ENCODE data around the gene DVL2. TPM values are rescaled to one million over a fixed set of nuclear protein-coding genes. Genes with fewer than 3 reads are reported as not detected.

Gene DVL2
- total RNA-seq, 1 donor from 2014 or later, result 80.5 TPM

- DNase-seq (ENCODE audit: low read depth), result no peak
Observed at GRCh38 chr17:7176107-7176840, 58.0 kb downstream of the DVL2 start.

MicroRNA genes within 50 kb of the gene (microRNA counts, 767-probe panel; counts per million panel counts)
- microRNA hsa-miR-324-3p (not detected), microRNA hsa-miR-324-5p (10,491 counts per million, percentile 44 among the panel's probes with 10 or more counts)

Small RNAs within 50 kb of the gene (microRNA-seq; reads per million reads assigned to microRNA genes)
- gene MIR324, result 5,487 reads per million, percentile 93 among the genes with 10 or more reads in this experiment

Other genes with a start within 250 kb of the DVL2 start
- gene ALOX12, start 238.5 kb downstream of the DVL2 start, total RNA-seq, result not detected in 2 replicates
- 205 and 259 TPM in 2 replicates for gene RNASEK, start 221.9 kb downstream of the DVL2 start, total RNA-seq
- gene BCL6B, start 211.5 kb downstream of the DVL2 start, total RNA-seq, result not detected in 2 replicates
- 0.10 and 0.75 TPM in 2 replicates for gene SLC16A13, start 198.5 kb downstream of the DVL2 start, total RNA-seq
- 0.78 TPM in 1 of 2 replicates, not detected in the other for gene SLC16A11, start 190.4 kb downstream of the DVL2 start, total RNA-seq
- gene CLEC10A, start 154.3 kb downstream of the DVL2 start, total RNA-seq, result not detected in 2 replicates
- not detected in 2 replicates for gene ASGR2, start 119.7 kb downstream of the DVL2 start, total RNA-seq
- 0.13 TPM in 1 of 2 replicates, not detected in the other for gene ASGR1, start 55.1 kb downstream of the DVL2 start, total RNA-seq
- 11.8 and 18.7 TPM in 2 replicates for gene DLG4, start 14.7 kb downstream of the DVL2 start, total RNA-seq
- 659 and 702 TPM in 2 replicates for gene ACADVL, start 14.6 kb downstream of the DVL2 start, total RNA-seq
- gene PHF23, start 4.9 kb upstream of the DVL2 start, total RNA-seq, result 52.3 and 54.7 TPM in 2 replicates
- gene GABARAP, start 7.9 kb upstream of the DVL2 start, total RNA-seq, result 239 and 315 TPM in 2 replicates
- gene CTDNEP1, start 17.2 kb upstream of the DVL2 start, total RNA-seq, result 69.1 and 88.9 TPM in 2 replicates
- gene ELP5, start 17.7 kb upstream of the DVL2 start, total RNA-seq, result 75.1 and 81.8 TPM in 2 replicates
- not detected in 2 replicates for gene CLDN7, start 28.0 kb upstream of the DVL2 start, total RNA-seq
- 20.0 and 28.3 TPM in 2 replicates for gene SLC2A4, start 47.2 kb upstream of the DVL2 start, total RNA-seq
- 4.1 and 9.6 TPM in 2 replicates for gene YBX2, start 60.1 kb upstream of the DVL2 start, total RNA-seq
- 510 and 518 TPM in 2 replicates for gene EIF5A, start 73.1 kb upstream of the DVL2 start, total RNA-seq
- gene GPS2, start 80.8 kb upstream of the DVL2 start, total RNA-seq, result 92.2 and 95.8 TPM in 2 replicates
- gene NEURL4, start 94.8 kb upstream of the DVL2 start, total RNA-seq, result 19.5 and 22.3 TPM in 2 replicates
- gene ACAP1, start 102.0 kb upstream of the DVL2 start, total RNA-seq, result not detected in 2 replicates
- 10.0 and 10.1 TPM in 2 replicates for gene KCTD11, start 117.6 kb upstream of the DVL2 start, total RNA-seq
- not detected in 2 replicates for gene TMEM95, start 120.6 kb upstream of the DVL2 start, total RNA-seq
- gene TNK1, start 146.6 kb upstream of the DVL2 start, total RNA-seq, result not detected in 2 replicates
- gene PLSCR3, start 160.0 kb upstream of the DVL2 start, total RNA-seq, result 15.1 and 22.3 TPM in 2 replicates
- 69.6 and 76.5 TPM in 2 replicates for gene TMEM256, start 169.6 kb upstream of the DVL2 start, total RNA-seq
- 5.7 and 7.2 TPM in 2 replicates for gene NLGN2, start 173.3 kb upstream of the DVL2 start, total RNA-seq
- not detected in 2 replicates for gene SPEM1, start 185.8 kb upstream of the DVL2 start, total RNA-seq
- not detected in 2 replicates for gene SPEM2, start 191.1 kb upstream of the DVL2 start, total RNA-seq
- gene SPEM3, start 194.3 kb upstream of the DVL2 start, total RNA-seq, result not detected in 2 replicates
- gene TMEM102, start 200.9 kb upstream of the DVL2 start, total RNA-seq, result 0.13 and 0.21 TPM in 2 replicates
- 41.7 and 89.9 TPM in 2 replicates for gene FGF11, start 205.0 kb upstream of the DVL2 start, total RNA-seq
- gene CHRNB1, start 210.5 kb upstream of the DVL2 start, total RNA-seq, result 213 and 222 TPM in 2 replicates
- gene ZBTB4, start 245.1 kb upstream of the DVL2 start, total RNA-seq, result 32.8 and 38.0 TPM in 2 replicates
- gene SLC35G6, start 246.9 kb upstream of the DVL2 start, total RNA-seq, result not detected in 2 replicates
- 41.2 and 47.1 TPM in 2 replicates for gene POLR2A, start 249.8 kb upstream of the DVL2 start, total RNA-seq

Data from myocyte (in vitro differentiated cells).